Pancreas (tissue), 10 donors: ENCODE measurements around the gene ZDHHC14. TPM values are rescaled to one million over a fixed set of nuclear protein-coding genes. Genes with fewer than 3 reads are reported as not detected.
"Not testable (repeated sequence)": the region's sequence is repeated elsewhere in the genome, so short reads cannot be mapped to it uniquely, and the experiment has no call there.

Source experiments
- ATAC-seq, 4 donors: fragments of 200-7000 bp; cut with Tn5 transposase; one replicate each; pipeline versions ENCODE4 v1.8.0 to v1.9.1; 2020; ENCODE audit warnings: mild to moderate bottlenecking in 4 of 4, moderate library complexity in 4 of 4
- DNase-seq, 6 donors: peaks; one replicate each; pipeline ENCODE4 v3.0.0-alpha.2; 2020
- FAIRE-seq: peaks from 2 replicates; lab custom pipeline; 2012; peaks lifted over from hg19 to GRCh38; lab: Jason Lieb, UNC
- H3K27ac ChIP-seq, 4 donors: fragments of 200-600 bp; sonication (generic); 1 replicate in 3 of 4; 2 replicates in 1 of 4; pipeline versions ENCODE4 v1.5.0 to v1.8.0; 2020
- H3K27me3 ChIP-seq, 4 donors: fragments of 200-600 bp; one replicate each; pipeline ENCODE4 v1.8.0; 2021
- H3K36me3 ChIP-seq, 3 donors: fragments of 200-600 bp; sonication (generic) in 1 of 3; one replicate each; pipeline versions ENCODE4 v1.5.0 to v1.8.0; 2020 to 2021
- H3K4me1 ChIP-seq, 3 donors: fragments of 200-600 bp; one replicate each; pipeline ENCODE4 v1.8.0; 2021
- H3K4me3 ChIP-seq, 4 donors: fragments of 200-600 bp; sonication (generic) in 2 of 4; one replicate each; pipeline versions ENCODE4 v1.5.0 to v1.8.0; 2020 to 2021
- H3K9me3 ChIP-seq, 4 donors: fragments of 200-600 bp; one replicate each; pipeline ENCODE4 v1.8.0; 2021
- WGBS, 2 donors: extraction: QIAGEN DNeasy Blood & Tissue Kit; methylation state at CpG; one replicate each; pipeline ENCODE4 v1.1.7; 2013; 5-methylcytosine and 5-hydroxymethylcytosine counted together
- intact Hi-C, 3 donors: fragments of 100-400 bp; cut with DNase I; formaldehyde crosslinking; loops; one replicate each; pipeline versions ENCODE4 v1.11.1 to v1.14.2; 2022
- polyA plus RNA-seq, 2 donors: library from polyadenylated mRNA; stranded (reverse); fragments of 200-250 nt; gene quantifications; one replicate each; pipeline ENCODE4 v1.2.3, GENCODE V29; 2013
- total RNA-seq, 6 donors: library from RNA; stranded (reverse); fragmentation: NEBNext Ultra II Directional in 4 of 6; extraction: Animal tissue kit (Norgen Biotek cat#: 25700) in 4 of 6; gene quantifications; one replicate each; pipeline versions ENCODE4 v1.2.1 to v1.2.4, GENCODE V29; 2021 to 2023
- TF ChIP-seq, protein P1 (sequence below), 4 donors: fragments of 200-600 bp; sonication (generic) in 3 of 4; IDR thresholded peaks; one replicate each; pipeline versions ENCODE4 v1.5.0 to v1.8.0; 2021; ENCODE audit warnings: antibody characterized with exemption in 4 of 4
- donor health status: healthy with polysubstance abuse.
- donor health status: DM: no; HTN: no; CAD: no; lungs with moderate emphysema.
- donor health status: DM: no; HTN: no; CAD: no.
- donor health status: control.
- donor health status: control.
- donor health status: Bipolar disorder and iron deficiency.
- donor health status: DM: yes; HTN: yes; CAD: no.
- donor health status: DM: no; HTN: no; CAD: no.
- donor health status: DM: no; HTN: no; CAD: no.
- donor health status: DM: yes; HTN: yes; CAD: no.

ZDHHC14 gene
- total and polyA plus RNA-seq, 8 donors, result 3.1 to 9.9 (median 4.5) TPM

DNA sequence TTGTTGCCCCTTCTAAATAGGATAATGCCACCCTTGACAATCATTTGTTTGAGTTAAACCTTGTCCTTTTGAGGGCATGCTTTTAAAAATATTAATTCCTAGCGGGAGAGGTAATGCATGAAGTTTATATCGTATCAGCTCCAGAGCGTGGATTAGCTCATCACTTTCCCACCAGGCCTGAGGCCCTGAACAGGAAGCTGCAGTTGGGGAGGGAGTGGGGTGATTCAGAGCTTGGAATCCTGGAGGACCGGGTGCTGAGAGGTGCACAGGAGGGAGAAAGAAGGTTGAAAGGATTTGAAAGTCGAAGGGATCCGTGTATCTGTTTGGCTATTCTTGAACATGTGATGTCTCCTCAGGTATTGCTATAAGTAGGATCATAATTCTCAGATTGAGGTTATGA lies 25.0 kb downstream of the ZDHHC14 start:
- H3K27ac ChIP-seq, result no peak overlapping the region
- no peaks in the 10 kb centered on the region for H3K9me3 ChIP-seq
- DNase-seq (no peak), ATAC-seq (peak in 1 of 4 donors; percentile 67), FAIRE-seq (no peak)
- intact Hi-C loops, result no loop called here
- no peaks in the 10 kb centered on the region for H3K36me3 ChIP-seq
- no peaks in the 10 kb centered on the region for H3K4me1 ChIP-seq
- H3K27me3 ChIP-seq, result no peaks in the 10 kb centered on the region
- H3K4me3 ChIP-seq, result no peak overlapping the region
- WGBS, 2 donors, result 70 to 73% methylated on average over 6 of the region's 6 CpGs
- TF ChIP-seq, protein P1, sequence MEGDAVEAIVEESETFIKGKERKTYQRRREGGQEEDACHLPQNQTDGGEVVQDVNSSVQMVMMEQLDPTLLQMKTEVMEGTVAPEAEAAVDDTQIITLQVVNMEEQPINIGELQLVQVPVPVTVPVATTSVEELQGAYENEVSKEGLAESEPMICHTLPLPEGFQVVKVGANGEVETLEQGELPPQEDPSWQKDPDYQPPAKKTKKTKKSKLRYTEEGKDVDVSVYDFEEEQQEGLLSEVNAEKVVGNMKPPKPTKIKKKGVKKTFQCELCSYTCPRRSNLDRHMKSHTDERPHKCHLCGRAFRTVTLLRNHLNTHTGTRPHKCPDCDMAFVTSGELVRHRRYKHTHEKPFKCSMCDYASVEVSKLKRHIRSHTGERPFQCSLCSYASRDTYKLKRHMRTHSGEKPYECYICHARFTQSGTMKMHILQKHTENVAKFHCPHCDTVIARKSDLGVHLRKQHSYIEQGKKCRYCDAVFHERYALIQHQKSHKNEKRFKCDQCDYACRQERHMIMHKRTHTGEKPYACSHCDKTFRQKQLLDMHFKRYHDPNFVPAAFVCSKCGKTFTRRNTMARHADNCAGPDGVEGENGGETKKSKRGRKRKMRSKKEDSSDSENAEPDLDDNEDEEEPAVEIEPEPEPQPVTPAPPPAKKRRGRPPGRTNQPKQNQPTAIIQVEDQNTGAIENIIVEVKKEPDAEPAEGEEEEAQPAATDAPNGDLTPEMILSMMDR (IDR thresholded peaks at IDR 0.05), result no peak

DNA sequence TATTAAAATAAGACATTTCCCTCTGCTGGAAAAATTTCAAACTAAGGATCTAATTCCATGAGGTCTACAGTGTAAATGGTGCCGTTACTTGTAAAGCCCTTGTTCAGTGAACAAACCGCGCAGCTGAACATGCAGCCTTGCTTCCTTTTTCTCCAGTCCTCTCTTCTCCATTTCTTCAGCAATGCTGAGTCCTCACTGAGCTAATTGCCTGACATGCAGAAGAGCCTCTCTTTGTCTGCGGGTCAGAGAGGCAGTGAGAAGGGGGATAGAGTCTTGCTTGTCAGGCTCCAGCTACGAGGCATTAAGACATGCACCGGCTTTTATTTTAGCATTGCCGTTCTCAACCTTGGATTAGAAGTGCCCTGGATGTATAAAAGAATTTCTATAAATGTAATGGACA lies 25.7 kb downstream of the ZDHHC14 start:
- Histone ChIP-seq H3K36me3 (no peaks in the 10 kb centered on the region), H3K27me3 (no peaks in the 10 kb centered on the region), H3K4me1 (no peaks in the 10 kb centered on the region), H3K27ac (no peak overlapping the region), H3K4me3 (no peak overlapping the region), H3K9me3 (no peaks in the 10 kb centered on the region)
- intact Hi-C loops, result no loop called here
- WGBS, 2 donors, result 94 to 96% methylated on average over 7 of the region's 7 CpGs
- FAIRE-seq, result no peak
- TF ChIP-seq, protein P1 (IDR thresholded peaks at IDR 0.05), result no peak
- DNase-seq, result no peak
- no peak for ATAC-seq

DNA sequence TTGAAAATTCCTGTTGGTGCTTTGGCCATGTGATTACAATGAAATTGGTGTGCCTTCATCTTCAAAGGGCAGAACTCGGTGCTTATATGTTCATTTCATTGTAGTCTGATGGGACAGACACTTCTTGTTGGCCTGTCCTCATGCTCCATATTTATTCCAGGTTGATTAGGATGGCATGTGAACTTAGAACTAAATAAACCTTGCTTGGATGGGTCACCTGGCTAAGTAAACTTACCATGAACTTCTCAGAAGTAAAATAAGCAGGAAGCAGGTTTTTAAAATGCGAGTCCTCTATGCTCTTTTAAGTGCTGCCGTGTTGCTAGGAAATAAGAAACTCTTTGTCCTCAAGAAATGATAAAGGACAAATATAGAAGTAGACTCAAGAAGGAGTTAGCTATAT lies 26.7 kb downstream of the ZDHHC14 start:
- FAIRE-seq, result no peak
- 75 to 79% methylated on average over 3 of the region's 3 CpGs for WGBS, 2 donors
- Histone ChIP-seq H3K36me3 (no peaks in the 10 kb centered on the region), H3K4me1 (no peaks in the 10 kb centered on the region), H3K27me3 (no peaks in the 10 kb centered on the region), H3K9me3 (no peaks in the 10 kb centered on the region), H3K4me3 (no peak overlapping the region), H3K27ac (no peak overlapping the region)
- TF ChIP-seq, protein P1 (IDR thresholded peaks at IDR 0.05), result no peak
- DNase-seq, result no peak
- intact Hi-C loops, result no loop called here
- no peak for ATAC-seq

DNA sequence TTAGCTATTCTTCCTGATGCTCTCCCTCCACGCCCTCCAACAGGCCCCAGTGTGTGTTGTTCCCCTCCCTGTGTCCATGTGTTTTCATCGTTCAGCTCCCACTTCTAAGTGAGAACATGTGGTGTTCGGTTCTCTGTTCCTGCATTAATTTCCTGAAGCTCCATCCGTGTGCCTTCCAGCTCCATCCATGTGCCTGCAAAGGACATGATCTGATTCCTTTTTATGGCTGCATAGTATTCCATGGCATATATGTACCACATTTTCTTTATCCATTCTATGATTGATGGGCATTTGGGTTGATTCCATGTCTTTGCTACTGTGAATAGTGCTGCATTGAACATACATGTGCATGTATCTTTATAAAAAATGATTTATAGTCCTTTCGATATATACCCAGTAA lies 27.4 kb downstream of the ZDHHC14 start:
- intact Hi-C loops, result not testable (repeated sequence)
- WGBS, 2 donors, result 94 to 95% methylated on average over 5 of the region's 5 CpGs

DNA sequence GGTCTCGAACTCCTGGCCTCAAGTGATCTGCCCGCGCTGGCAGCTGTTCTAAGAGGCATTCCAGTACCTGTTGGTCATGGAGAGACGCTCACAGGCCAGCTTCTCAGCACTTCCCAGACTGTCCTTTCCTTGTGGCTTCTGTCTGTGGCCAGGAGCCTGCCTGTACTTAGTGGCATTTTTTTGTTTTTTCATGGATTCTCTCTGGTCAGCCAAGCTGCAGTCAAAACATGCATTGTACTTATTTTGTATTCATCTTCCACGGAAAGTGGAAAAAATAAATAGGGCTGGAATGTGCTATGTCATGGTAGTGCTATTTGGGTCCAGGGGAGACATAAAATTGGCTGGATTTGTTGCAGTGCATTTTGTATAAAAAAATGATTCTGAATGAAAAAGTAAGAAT lies 29.1 kb downstream of the ZDHHC14 start:
- Histone ChIP-seq H3K27ac (no peak overlapping the region), H3K27me3 (no peaks in the 10 kb centered on the region), H3K4me3 (no peak overlapping the region), H3K36me3 (no peaks in the 10 kb centered on the region), H3K4me1 (no peaks in the 10 kb centered on the region), H3K9me3 (no peaks in the 10 kb centered on the region)
- WGBS, 2 donors, result 88 to 90% methylated on average over 5 of the region's 5 CpGs
- no peak for ATAC-seq
- intact Hi-C loops, result no loop called here
- TF ChIP-seq, protein P1 (IDR thresholded peaks at IDR 0.05), result no peak
- no peak for FAIRE-seq
- no peak for DNase-seq

More for the DNA sequence above, 27.4 kb downstream of the ZDHHC14 start:
- FAIRE-seq, H3K4me3 ChIP-seq, H3K4me1 ChIP-seq, H3K9me3 ChIP-seq, H3K27ac ChIP-seq, DNase-seq, H3K27me3 ChIP-seq, H3K36me3 ChIP-seq, ATAC-seq: not testable (repeated sequence)
